Mucosa of gallbladder (tissue), 1 donor: ENCODE results near the gene SLC4A4. TPM values are rescaled to one million over a fixed set of nuclear protein-coding genes. Genes with fewer than 3 reads are reported as not detected.

Source experiments
- DNase-seq: peaks from one replicate; pipeline ENCODE4 v3.0.0-alpha.2; 2020; ENCODE audit warnings: low spot score
- total RNA-seq: library from RNA; stranded (reverse); gene quantifications from one replicate; pipeline ENCODE4 v1.2.1, GENCODE V29; 2021
- donor health status: DM: no; HTN: no; CAD: no.

The SLC4A4 gene
- total RNA-seq, 1 donor from 2014 or later: 225 TPM

GRCh38 chr4:71356924-71357663 is 18.3 kb downstream of the SLC4A4 start:
- DNase-seq: peak; percentile 47

- no peak for DNase-seq
Measured at GRCh38 chr4:71360844-71361243, 22.0 kb downstream of the SLC4A4 start.

- no peak for DNase-seq
Measured at GRCh38 chr4:71361476-71361875, 22.7 kb downstream of the SLC4A4 start.

GRCh38 chr4:71366766-71367165 is 27.9 kb downstream of the SLC4A4 start:
- no peak for DNase-seq

- DNase-seq: no peak
Measured at GRCh38 chr4:71367546-71367945, 28.7 kb downstream of the SLC4A4 start.

- DNase-seq: no peak
Measured at GRCh38 chr4:71368906-71369305, 30.1 kb downstream of the SLC4A4 start.

- no peak for DNase-seq
Measured at GRCh38 chr4:71369536-71369935, 30.7 kb downstream of the SLC4A4 start.

- DNase-seq: no peak
Measured at GRCh38 chr4:71375494-71375893, 36.7 kb downstream of the SLC4A4 start.

GRCh38 chr4:71377561-71377960 is 38.7 kb downstream of the SLC4A4 start:
- DNase-seq: no peak

GRCh38 chr4:71379126-71379525 is 40.3 kb downstream of the SLC4A4 start:
- no peak for DNase-seq

GRCh38 chr4:71380788-71381187 is 42.0 kb downstream of the SLC4A4 start:
- DNase-seq: no peak

- no peak for DNase-seq
Measured at GRCh38 chr4:71382125-71382899, 43.5 kb downstream of the SLC4A4 start.

- DNase-seq: no peak
Measured at GRCh38 chr4:71382900-71383560, 44.2 kb downstream of the SLC4A4 start.

GRCh38 chr4:71383984-71384383 is 45.2 kb downstream of the SLC4A4 start:
- no peak for DNase-seq

GRCh38 chr4:71389149-71389827 is 50.5 kb downstream of the SLC4A4 start:
- peak; percentile 21 for DNase-seq

GRCh38 chr4:71392109-71392508 is 53.3 kb downstream of the SLC4A4 start:
- no peak for DNase-seq

- no peak for DNase-seq
Measured at GRCh38 chr4:71396382-71396781, 57.6 kb downstream of the SLC4A4 start.

- no peak for DNase-seq
Measured at GRCh38 chr4:71400810-71401209, 62.0 kb downstream of the SLC4A4 start.

- no peak for DNase-seq
Measured at GRCh38 chr4:71402616-71403015, 63.8 kb downstream of the SLC4A4 start.

GRCh38 chr4:71404049-71404448 is 65.2 kb downstream of the SLC4A4 start:
- DNase-seq: no peak

GRCh38 chr4:71405791-71406190 is 67.0 kb downstream of the SLC4A4 start:
- DNase-seq: no peak

GRCh38 chr4:71406459-71406963 is 67.7 kb downstream of the SLC4A4 start:
- DNase-seq: peak; percentile 26
